8988T (cell line): ENCODE results near the gene APOL3.
"Not testable (repeated sequence)": the region's sequence is repeated elsewhere in the genome, so short reads cannot be mapped to it uniquely, and the experiment has no call there.

Experiments used
- DNase-seq: peaks from one replicate; pipeline ENCODE4 v3.0.0; 2011

The APOL3 gene

DNA sequence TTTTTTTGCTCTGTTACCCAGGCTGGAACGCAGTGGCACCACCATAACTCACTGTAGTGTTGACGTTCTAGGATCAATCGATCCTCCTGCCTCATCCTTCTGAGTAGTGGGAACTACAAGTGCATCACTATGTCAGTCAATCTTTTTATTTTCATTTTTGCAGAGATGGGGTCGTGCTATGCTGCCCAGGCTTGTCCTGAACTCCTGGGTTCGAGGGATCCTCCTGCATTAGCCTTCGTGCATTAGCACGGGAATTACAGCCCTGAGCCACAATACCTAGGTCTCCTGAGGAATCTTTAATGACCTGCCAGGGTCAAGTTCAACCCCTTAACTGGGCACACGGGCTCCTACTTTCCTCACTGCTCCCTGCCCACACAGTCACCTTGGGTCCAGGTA is 4.4 kb downstream of the APOL3 start:
- no peak for DNase-seq

DNA sequence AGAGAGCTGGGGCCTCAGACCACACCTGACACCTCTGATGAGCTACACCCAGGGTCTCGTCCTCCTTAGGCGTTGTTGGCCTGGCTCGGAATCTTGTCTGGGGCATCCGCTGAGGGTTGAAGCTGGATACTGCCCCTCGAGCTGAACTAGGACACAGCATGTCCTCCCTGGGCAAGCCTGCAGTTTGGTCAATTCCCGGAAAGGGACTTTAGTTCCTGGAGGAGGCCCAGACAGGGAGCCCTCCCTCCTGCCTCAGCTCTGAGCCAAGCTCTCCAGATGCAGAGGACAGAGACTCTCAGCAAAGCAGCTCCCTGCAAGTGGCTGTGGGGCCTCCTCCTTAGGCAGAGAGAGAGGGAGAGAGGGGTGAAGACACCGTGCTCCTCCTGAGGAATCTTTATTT is 4.9 kb downstream of the APOL3 start:
- no peak for DNase-seq

DNA sequence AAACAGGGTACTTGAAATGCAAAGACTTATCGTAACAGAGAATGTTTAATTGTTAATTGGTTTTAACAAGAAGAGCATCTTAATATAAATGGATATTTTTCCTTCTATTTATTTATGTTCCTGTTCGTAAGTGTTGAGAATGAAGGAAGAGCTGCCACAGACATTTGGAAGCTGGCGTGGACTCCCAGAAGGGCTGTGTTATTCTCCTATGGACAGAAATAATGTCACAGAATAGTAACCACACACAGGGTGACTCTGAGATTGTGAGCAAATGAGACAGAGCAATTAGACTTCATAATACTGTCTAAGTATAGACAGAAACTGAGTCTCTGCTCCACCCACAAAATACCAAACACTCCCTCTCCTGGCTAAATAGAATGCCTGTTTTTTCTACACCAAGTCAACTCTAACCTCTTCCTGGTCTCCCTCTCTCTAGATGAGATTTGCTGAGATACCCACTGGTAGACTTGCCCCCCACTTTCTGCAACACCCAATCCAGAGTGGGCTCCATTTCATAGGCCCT is 6.1 kb downstream of the APOL3 start:
- no peak for DNase-seq

DNA sequence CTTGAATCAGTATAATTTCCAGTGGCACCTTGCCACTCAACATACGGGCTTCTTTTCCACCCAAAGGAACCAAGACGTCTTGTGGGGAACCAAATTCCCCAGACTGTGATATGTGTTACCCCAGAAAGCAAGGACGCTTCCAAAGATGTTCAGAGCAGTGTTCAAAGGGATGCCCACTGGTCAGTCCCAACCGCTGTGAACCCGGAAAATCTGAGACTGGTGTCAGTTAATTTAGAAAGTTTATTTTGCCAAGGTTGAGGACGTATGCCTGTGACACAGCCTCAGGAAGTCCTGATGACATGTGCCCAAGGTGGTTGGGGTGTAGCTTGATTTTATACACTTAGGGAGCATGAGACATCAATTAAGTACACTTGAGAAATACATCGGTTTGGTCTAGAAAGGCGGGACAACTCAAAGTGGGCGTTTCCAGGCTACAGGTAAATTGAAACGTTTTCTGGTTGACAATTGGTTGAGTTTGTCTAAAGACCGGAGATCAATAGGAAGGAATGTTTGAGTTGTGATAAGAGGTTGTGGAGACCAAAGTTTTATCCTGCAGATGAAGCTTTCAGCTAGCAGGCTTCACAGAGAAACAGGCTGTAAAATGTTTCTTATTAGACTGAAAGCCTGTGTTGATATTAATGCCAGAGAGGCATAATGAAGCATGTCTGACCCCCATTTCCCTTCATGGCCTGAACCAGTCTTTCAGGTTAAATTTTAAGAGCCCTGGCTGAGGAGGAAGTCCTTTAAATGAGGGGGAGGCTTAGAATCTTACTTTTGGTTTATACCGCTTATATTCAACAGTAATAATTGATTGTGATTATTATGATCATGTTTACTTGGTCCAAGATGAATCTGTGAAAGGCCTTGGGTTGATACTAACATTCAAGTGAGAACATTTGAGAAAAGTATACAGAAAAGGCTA is 6.8 kb downstream of the APOL3 start:
- DNase-seq, result no peak

DNA sequence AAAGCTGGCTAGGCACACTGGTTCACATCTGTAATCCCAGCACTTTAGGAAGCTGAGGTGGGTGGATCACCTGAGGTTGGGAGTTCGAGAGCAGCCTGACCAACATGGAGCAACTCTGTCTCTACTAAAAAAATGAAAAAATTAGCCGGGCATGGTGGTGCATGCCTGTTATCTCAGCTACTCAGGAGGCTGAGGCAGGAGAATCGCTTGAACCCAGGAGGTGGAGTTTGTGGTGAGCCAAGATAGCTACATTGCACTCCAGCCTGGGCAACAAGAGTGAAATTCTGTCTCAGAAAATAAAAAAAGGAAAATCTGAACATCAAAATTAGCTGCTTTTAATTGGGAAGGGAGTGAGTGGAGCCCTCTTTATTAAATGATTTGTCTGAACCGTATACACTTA is 7.7 kb downstream of the APOL3 start:
- not testable (repeated sequence) for DNase-seq

DNA sequence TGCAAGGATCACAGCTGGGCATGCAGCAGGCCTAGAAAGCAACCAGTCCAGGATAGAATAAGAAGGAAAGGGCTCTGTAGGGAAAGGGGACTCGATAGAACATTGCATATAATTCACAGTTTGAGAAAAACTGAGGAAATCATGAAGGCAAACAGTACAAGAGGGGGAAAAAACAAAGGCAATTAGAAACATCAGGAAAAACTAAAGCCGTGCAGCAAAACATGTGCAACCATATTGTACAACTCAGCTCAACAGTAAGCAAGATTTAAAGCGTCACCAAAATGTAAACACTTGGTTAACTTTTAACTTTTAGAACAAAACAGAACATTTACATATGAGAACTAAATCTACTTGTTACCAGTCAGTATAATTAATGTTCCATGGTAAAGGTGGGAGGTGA is 8.5 kb downstream of the APOL3 start:
- DNase-seq, result no peak

DNA sequence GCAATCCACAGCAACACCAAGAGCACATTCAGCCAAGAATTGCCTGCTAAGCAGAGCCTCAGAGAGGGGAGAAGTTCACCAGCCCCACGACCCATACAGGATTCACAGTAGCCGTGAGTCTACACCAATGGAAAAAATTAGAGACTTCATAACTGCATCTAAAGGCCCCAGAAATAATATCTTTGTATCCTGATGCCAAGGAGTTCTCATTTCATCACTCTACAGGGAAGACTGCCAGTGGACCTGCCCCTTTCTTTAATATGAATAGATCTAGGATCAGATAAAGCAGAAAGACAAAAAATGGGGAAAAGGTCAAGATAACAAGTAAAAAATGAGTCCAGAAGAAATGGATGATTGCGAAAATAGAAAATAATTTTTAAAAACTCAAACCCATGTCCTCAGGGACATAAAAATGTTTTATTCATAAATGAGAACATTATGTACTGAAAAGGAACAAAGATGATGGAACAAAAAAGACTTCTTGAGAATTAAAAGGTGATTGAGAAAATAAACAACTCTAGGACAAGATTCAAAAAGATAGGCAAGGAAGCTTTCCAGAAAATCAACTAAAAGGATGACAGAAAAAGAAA is 9.5 kb downstream of the APOL3 start:
- DNase-seq, result no peak

DNA sequence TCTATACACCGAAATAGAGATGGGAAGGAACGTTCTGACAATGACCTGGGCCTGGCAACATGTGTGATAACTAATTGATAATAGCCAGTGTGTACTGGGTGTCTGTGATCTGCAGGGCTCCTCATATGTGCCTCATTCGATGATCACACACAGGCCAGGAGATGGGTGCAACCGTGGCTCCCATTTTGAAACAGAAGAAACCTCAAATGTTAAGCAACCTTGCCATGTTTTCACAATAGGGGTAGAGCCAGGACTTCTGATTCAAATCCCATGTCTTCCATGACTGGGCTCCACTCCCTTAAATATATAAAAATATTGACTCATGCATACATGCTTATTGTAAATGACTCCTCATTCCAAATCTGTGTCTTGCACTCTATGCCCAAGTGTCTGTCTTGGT is 11.1 kb downstream of the APOL3 start:
- no peak for DNase-seq

DNA sequence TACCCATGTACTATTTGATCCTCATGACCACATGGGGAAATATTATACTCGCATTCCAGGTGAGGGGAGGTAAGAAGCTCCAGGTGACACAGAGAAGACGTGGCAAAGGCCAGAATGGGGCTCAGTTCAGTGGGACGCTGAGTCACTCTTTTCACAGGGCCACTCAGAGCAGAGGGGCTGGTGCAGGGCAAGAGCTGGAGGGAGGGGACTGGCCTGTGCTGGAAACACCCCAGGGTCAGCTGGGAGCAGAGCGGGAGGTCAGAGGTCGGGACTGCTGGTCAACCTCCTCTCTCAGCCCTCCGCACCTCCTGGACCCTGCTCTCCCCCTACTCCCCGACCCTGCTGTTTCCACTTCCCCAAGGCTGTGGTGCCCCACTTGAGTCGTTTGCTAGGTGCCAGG is 12.1 kb downstream of the APOL3 start:
- no peak for DNase-seq

DNA sequence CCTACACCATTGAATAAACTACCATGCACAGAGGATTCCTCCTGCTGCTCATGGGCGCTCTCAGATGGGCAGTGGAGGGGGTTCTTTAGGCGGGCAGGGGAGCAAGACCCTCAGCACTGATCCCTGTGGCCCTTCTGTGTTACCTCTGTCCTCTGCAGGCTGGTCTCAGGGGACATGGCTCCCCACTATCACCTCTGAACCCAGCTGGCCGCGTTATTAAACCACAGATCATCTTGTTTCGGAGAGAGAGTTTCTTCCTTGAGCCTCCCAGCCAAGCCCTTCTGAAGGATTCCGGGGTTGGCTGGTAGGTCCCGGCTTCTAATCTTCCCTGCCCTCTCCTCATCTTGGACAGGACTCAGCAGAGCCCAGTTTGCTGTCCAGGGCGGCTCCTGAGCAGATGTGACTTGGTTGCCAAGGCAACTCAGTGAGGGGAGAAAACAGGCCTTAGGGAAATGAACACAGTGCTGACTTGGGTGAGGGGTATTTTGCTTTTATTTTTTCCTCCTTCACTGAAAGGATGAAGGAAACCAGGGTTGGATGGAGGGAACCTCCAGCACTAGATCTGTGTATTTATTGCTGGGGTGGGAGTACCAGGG is 13.3 kb downstream of the APOL3 start:
- no peak for DNase-seq

DNA sequence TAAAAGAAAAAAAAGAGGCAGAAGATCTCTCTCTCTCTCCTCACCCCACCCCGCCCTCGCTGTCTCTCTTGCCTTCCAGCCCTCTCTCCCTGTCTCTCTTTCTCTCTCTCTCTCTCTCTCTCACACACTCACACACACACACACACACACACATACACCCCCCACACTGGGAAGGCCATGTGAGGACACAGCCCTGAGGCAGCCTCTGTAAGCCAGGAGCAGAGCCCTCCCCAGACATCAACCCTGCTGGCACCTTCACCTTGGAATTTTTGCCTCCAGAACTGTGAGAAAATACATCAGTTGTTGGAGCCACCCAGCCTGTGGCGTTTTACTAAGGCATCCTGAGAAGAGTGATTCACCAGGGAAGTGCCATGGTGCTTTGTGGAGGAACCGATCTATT is 14.7 kb downstream of the APOL3 start:
- no peak for DNase-seq

DNA sequence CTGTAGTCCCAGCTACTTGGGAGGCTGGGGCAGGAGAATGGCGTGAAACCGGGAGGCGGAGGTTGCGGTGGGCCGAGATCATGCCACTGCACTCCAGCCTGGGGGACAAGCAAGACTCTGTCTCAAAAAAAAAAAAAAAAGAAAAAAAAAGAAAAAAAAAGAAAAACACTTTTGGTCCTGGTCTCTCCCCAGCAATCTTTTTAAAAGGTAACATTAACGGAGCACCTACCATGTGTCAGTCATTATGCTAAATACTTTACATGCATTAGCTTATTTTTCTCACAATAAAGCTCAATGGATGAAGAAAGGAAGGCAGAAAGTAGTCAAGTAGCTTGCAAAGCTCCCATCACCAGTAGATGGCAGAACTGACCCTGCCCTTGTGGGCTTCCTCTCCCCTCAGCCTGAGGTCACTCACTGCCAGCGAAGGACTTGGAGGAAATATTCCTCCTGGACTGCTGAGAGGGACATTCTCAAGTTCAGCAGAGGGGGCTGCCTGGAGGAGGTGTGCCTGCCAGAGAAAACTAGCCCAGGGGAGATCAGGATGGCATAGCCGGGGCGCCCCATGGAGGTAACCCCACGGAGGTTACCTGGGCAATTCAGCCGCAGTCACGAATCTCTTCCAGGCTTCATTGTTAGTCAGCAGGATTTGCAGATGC is 15.5 kb downstream of the APOL3 start:
- DNase-seq, result no peak

DNA sequence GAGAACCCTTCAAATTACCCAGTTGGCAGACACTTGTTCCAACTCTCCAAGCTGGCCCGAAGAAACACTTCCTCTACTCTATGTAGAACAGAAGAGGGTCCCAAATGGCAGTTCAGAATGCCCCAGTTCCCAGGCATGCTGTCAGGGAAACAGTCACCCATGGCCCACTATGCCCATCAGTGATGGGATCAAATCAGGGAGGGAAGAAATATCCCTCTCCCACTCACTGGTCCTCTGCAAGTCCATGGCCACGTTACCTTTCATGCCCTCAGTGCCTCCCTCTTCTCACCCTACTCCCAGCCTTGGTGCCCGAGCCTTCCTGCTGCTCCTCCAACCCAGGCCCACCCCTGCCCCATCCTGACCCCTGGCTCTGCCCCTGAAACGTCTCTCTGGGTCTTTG is 16.6 kb downstream of the APOL3 start:
- DNase-seq, result no peak

DNA sequence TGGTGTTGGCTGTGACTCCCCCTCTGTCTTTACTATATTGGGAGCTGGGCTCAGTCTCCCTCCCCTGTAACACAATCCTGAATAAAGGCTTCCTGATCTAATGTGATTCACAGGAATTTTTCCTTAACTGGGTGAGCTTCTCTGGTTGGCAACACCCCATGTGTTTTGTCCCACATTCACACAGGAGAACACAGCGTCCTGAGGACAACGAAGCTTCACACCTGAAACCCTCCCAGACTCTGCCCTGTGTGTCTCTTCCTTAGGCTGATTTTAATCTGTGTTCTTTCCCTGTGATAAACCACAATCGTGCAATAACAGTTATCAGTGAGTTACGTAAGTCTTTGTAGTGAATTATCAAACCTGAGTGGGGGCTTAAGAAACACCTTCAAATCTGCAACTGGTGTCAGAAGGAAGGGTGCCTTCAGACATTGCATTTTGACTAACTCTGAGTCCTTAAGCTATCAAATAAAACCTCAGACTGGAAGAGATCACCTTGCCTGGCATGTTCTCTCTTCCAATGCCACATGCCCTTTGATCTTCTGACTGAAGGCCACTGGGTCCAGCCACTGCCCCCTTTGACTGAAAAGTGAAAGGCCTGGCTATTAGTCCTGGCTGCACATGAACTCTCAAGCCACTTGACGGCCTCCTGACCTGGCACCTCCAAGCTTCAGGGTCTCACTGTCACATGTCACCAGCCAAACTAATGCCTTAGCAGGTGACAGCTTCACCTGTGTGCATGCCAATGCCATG is 17.3 kb downstream of the APOL3 start:
- no peak for DNase-seq

DNA sequence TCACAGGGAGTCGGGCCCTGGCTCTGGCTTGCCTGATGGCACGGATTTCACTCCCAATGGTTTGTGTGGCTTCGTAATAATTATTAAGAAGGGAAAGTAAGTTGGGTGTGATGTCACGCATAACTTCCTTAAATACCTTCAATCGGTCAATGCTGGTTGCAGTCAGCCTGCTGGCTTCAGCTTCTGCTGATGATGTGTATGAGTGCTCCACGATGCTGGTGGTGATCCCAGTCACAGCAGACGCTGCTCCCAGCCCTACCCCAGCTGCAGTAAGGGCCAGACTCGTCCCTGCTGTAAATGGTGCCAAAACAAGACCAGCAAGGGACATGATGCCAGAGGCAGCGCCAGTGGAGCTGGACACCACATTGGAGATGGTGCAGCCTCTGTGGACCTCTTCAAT is 19.1 kb downstream of the APOL3 start:
- no peak for DNase-seq

DNA sequence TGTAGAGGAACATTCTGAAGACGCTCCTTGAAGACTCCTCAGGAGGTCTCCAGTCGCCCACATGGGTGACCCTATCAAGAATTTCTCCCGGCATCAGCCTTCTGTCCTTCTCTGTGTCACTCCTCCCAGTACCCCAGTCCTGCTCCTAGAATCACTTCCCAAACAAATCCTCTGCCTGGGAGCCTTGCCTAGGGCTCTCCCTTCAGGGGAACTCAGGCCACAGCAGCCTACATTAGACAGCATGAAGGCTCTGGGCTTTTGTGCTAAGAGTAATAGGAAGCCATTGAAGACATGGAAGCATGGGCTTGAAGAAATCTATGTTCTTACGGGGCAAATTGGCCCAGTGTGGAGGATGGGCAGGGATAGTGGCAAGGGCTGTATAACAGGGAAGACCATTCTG is 21.8 kb downstream of the APOL3 start:
- DNase-seq, result not testable (repeated sequence)

DNA sequence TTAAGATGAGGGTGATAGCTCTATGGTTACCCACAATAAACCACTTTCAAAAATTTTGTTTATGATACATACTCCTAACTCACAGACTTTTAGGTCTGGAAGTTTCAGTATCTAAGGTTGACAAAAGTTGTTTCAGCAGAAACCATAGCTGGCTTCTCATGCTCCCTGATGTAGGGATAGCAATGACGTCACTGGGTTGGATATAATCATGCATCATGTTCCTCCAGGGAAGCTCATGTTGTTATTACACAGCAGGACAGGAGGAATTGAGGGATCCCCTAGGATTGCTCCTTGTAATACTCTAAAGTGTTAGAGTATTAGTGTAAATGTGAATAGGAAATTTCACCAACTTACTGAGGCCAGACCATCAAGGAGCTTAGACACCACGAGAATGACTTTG is 23.6 kb downstream of the APOL3 start:
- DNase-seq, result no peak

DNA sequence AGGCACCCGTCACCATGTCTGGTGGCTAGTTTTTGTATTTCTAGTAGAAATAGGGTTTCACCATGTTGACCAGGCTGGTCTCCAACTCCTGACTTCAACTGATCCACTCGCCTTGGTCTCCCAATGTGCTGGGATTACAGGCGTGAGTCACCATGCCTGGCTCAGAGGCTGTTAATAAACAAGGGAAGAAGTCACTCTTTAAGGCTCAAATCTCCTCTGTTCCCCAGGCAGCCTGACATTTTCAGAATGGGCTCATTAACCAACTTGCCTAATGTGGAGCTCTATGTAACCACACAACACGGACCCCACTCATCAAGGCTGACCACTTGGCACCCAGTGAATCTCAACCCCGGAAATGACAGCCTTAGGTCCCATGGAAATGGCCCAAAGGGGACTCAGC is 24.1 kb downstream of the APOL3 start:
- no peak for DNase-seq

DNA sequence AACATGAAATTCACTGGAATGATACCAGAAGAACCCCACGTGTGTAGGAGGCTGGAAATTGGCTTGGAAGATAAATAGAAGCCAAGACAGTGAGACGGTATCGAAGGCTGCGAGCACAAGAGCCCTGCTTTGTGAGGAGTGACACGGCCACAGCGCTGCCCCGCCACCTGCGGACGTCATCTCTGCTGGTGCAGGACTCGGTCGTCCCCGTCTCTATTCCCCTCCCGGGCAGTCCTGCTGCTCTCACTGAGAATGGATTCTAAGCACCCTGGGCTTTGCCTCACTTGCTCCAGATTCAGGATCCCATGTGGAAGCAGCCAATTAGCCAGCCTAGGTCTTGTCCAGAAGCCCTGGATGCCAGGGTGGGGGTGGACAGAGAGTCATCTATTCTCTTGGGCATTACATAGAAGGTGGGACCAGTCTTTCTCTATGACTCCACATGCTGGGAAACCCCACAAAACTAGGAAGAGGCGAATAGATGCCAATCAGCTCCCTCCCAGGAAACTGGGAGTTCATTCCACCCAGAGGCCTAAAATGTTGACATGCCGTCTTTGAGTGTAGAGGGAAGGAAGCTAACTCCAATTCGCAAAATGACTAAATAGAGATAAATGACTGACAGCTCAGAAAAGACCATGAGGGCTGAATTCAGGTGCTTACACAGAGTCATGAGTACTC is 25.1 kb downstream of the APOL3 start:
- no peak for DNase-seq

DNA sequence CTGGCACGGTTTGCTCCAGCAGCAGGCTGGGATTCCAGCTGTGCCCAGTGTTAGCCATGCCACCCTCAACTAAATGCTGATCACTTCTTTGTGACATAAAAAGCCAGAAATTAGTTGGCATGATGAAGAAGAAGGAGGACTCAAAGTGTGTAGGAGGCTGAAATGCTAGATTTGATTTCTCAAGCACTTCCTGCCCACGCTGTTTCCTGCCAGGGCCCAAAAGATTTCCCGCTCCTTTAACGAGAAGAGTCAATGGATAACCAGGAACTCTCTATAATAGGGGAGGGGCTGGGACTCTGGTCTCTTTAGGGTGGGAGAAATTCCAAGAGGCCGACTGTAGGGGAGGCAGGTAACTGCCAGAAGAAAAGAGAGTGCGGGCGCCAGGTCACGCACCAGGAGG is 26.4 kb downstream of the APOL3 start:
- no peak for DNase-seq

DNA sequence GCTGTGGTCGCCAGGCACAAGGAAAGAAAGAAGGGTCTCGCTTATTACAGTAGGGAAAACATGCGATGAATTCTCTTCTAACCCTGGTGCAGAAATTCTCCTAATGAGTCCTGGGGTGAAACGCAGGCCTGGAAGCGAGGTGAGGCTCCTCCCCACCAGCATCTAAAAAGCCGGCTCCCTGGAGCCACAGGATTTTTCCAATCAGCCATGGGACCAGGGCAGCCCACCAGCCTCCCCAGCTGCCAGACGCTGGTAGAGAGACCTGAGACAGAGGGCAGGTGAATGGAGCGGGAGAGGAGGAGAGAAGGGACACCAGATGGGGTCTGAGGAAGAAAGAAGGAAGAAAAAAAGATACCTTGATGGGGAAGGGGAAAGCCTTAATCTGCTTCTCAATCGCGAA is 28.6 kb downstream of the APOL3 start:
- DNase-seq, result no peak
